CD1c-positive myeloid dendritic cell (primary cell): ENCODE measurements around the gene CDH6.

ENCODE experiments used
- DNase-seq: peaks from one replicate; pipeline ENCODE4 v3.0.0-alpha.2; 2016; ENCODE audit errors: extremely low spot score

CDH6 gene

DNA sequence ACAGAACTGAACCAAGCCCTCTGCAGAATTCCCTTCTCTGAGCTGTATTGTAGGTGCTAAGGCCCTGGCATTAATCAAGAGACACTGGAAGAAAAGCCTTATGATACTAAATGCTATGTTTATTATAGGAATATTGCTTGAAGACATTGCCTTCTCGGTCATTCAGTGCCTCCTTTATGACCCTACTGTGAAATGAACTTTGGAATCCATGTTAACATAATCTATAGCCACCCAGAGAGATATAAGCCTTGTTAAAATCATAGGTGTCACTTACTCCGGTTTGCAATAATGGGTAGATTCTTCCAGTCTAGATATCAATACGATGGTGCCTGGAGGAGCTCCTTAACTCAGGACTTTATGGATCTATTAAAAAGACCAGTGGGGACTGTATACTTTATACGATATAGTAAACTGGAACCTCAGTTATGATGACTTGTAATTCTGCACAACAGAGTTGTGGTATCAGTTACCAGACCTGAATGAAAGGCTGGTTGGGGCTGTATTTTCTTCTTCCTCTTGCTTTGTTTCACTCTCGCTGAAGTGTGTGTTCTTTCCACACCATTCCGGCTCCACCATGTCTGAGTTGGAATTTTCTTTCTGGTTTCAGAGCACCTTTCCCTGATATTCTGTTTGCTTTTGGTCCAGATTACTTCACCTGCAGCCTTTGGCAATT lies 183.9 kb downstream of the CDH6 start:
- DNase-seq: no peak

DNA sequence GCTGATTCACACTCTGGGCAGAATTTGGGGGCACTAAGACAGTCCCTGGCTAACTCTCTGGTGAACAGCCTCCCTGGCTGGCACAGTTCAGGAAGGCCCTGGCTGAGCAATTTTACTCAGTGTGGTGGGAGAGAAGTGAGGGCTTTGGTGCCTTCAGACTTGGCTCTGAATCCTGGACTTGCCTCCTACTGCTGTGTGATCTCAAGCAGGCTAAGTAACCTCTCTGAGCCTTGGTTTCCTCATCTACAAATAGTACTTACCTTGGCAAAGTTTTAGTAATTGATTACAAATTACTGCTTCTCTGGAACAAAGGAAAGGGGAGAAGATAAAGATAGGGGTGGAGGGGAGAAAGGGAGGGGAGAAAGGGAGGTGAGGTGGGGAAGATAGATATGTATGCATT lies 184.7 kb downstream of the CDH6 start:
- DNase-seq: no peak
